Gastrocnemius medialis (tissue), 4 donors: ENCODE data around the gene SCN4B.

ENCODE experiments used
- POLR2A ChIP-seq, 2 donors: fragments of 450-650 bp; IDR thresholded peaks; one replicate each; pipeline ENCODE4 v1.6.1; 2017; ENCODE audit warnings: antibody characterized with exemption in 2 of 2, mild to moderate bottlenecking in 2 of 2, moderate library complexity in 2 of 2
- TF ChIP-seq, protein P1 (sequence below), 5 experiments: fragments of 450-650 bp in 3 of 5; fragments of 200-600 bp in 2 of 5; sonication (generic) in 2 of 5; IDR thresholded peaks in 4 of 5; conservative IDR thresholded peaks in 1 of 5; 1 replicate in 4 of 5; 2 replicates in 1 of 5; pipeline ENCODE4 v1.5.1; 2016 to 2019; ENCODE audit warnings: antibody characterized with exemption in 5 of 5, mild to moderate bottlenecking in 3 of 5, moderate library complexity in 3 of 5

DNA sequence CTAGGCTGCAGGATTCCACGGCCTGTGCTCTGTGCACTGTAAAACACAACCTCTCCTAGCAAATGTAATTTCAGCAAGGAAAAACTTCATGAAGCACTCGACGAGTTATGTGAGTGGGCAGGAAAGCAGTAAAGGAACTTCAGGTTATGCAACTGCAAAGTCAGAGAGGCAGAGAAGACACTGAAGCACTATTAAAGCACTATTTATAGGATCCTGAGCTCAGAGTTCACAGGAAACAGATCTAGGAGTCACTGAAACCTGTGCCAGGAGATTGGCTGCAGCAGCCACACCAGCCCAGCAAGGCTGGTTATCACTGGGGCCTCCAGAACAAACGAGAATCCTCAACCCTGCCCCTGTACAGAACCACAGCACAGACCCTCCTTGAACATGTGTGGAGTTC, 68.4 kb downstream of the SCN4B start:
- TF ChIP-seq, protein P1, sequence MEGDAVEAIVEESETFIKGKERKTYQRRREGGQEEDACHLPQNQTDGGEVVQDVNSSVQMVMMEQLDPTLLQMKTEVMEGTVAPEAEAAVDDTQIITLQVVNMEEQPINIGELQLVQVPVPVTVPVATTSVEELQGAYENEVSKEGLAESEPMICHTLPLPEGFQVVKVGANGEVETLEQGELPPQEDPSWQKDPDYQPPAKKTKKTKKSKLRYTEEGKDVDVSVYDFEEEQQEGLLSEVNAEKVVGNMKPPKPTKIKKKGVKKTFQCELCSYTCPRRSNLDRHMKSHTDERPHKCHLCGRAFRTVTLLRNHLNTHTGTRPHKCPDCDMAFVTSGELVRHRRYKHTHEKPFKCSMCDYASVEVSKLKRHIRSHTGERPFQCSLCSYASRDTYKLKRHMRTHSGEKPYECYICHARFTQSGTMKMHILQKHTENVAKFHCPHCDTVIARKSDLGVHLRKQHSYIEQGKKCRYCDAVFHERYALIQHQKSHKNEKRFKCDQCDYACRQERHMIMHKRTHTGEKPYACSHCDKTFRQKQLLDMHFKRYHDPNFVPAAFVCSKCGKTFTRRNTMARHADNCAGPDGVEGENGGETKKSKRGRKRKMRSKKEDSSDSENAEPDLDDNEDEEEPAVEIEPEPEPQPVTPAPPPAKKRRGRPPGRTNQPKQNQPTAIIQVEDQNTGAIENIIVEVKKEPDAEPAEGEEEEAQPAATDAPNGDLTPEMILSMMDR (IDR thresholded peaks at IDR 0.05 in 4 of 5, conservative IDR thresholded peaks at IDR 0.05 in 1 of 5), result no peak
- TF ChIP-seq POLR2A (IDR thresholded peaks at IDR 0.05), result no peak
